AG09319 (cell line): Measurements from ENCODE around the gene DOCK1.

ENCODE experiments used
- DNase-seq: peaks from one replicate; pipeline ENCODE4 v3.0.0-alpha.2; 2010; ENCODE audit warnings: low read depth; ENCODE audit errors: extremely low read depth
- CTCF ChIP-seq: IDR thresholded peaks from 2 replicates; pipeline ENCODE4 v1.5.1; 2011; ENCODE audit warnings: low read depth, mild to moderate bottlenecking, inconsistent platforms, low read length, moderate library complexity

Gene DOCK1

GRCh38 chr10:126946746-126947145, 41.5 kb downstream of the DOCK1 start:
- DNase-seq, result no peak
- TF ChIP-seq CTCF, result no peak

GRCh38 chr10:126948355-126949160, 43.3 kb downstream of the DOCK1 start:
- no peak for DNase-seq
- no peak for TF ChIP-seq CTCF

GRCh38 chr10:126949161-126949503, 43.9 kb downstream of the DOCK1 start:
- DNase-seq, result no peak
- TF ChIP-seq CTCF, result no peak

GRCh38 chr10:126950401-126951105, 45.3 kb downstream of the DOCK1 start:
- no peak for TF ChIP-seq CTCF
- no peak for DNase-seq

- DNase-seq, result no peak
- TF ChIP-seq CTCF, result no peak
Observed at GRCh38 chr10:126953886-126954285, 48.7 kb downstream of the DOCK1 start.

GRCh38 chr10:126955396-126955795, 50.2 kb downstream of the DOCK1 start:
- no peak for TF ChIP-seq CTCF
- no peak for DNase-seq

GRCh38 chr10:126955934-126956711, 50.9 kb downstream of the DOCK1 start:
- no peak for DNase-seq
- no peak for TF ChIP-seq CTCF
